Ishikawa (cell line): ENCODE results near the gene PSAP.

Source experiments
- CEBPB ChIP-seq: IDR thresholded peaks from 2 replicates; pipeline ENCODE4 v1.6.1; 2012
- CREB1 ChIP-seq: IDR thresholded peaks from 2 replicates; pipeline ENCODE4 v1.6.1; 2012; ENCODE audit warnings: low read depth
- EGR1 ChIP-seq: IDR thresholded peaks from 2 replicates; pipeline ENCODE4 v1.6.1; 2012
- EP300 ChIP-seq: IDR thresholded peaks from 2 replicates; pipeline ENCODE4 v1.6.1; 2012; ENCODE audit warnings: borderline replicate concordance
- FOXM1 ChIP-seq: IDR thresholded peaks from 2 replicates; pipeline ENCODE4 v1.6.1; 2012; ENCODE audit warnings: low read depth, borderline replicate concordance
- MAX ChIP-seq: IDR thresholded peaks from 2 replicates; pipeline ENCODE4 v1.6.1; 2012
- NFIC ChIP-seq: IDR thresholded peaks from 2 replicates; pipeline ENCODE4 v1.6.1; 2012
- RAD21 ChIP-seq: IDR thresholded peaks from 2 replicates; pipeline ENCODE4 v1.6.1; 2012; ENCODE audit warnings: low read depth
- REST ChIP-seq: IDR thresholded peaks from 2 replicates; pipeline ENCODE4 v1.6.1; 2012; ENCODE audit warnings: low read depth, mild to moderate bottlenecking
- TAF1 ChIP-seq: IDR thresholded peaks from 2 replicates; pipeline ENCODE4 v1.6.1; 2012; ENCODE audit warnings: low read depth, mild to moderate bottlenecking
- TCF12 ChIP-seq: IDR thresholded peaks from 2 replicates; pipeline ENCODE4 v1.6.1; 2012; ENCODE audit warnings: low read depth
- TEAD4 ChIP-seq: IDR thresholded peaks from 2 replicates; pipeline ENCODE4 v1.6.1; 2012
- USF1 ChIP-seq: IDR thresholded peaks from 2 replicates; pipeline ENCODE4 v1.6.1; 2012
- YY1 ChIP-seq: IDR thresholded peaks from 2 replicates; pipeline ENCODE4 v1.6.1; 2012; ENCODE audit warnings: low read depth
- ZBTB7A ChIP-seq: IDR thresholded peaks from 2 replicates; pipeline ENCODE4 v1.6.1; 2012; ENCODE audit warnings: low read depth

The PSAP gene

GRCh38 chr10:71880425-71881306 is 29.6 kb upstream of the PSAP start:
- TF ChIP-seq NFIC (no peak), EP300 (no peak), CEBPB (no peak), YY1 (no peak), TCF12 (no peak), USF1 (no peak), CREB1 (no peak), FOXM1 (no peak), ZBTB7A (no peak), RAD21 (no peak), TEAD4 (no peak), MAX (no peak), TAF1 (no peak)

- no peak for TF ChIP-seq TAF1
- TF ChIP-seq TEAD4: no peak
- TF ChIP-seq CREB1: no peak
Measured at GRCh38 chr10:71878327-71879034, 27.4 kb upstream of the PSAP start.

- no peak for TF ChIP-seq USF1
- TF ChIP-seq TEAD4: no peak
- no peak for TF ChIP-seq YY1
Measured at GRCh38 chr10:71877821-71878220, 26.8 kb upstream of the PSAP start.

GRCh38 chr10:71873582-71874211 is 22.6 kb upstream of the PSAP start:
- TF ChIP-seq USF1 (no peak), CREB1 (no peak), ZBTB7A (no peak), TAF1 (no peak), MAX (no peak), NFIC (no peak), RAD21 (no peak), TEAD4 (no peak), TCF12 (no peak), EGR1 (no peak), FOXM1 (no peak), EP300 (no peak), YY1 (no peak), CEBPB (no peak), REST (no peak)

- TF ChIP-seq YY1 (no peak), USF1 (peak; percentile 80), MAX (no peak), NFIC (peak; percentile 63)
Measured at GRCh38 chr10:71868192-71868697, 17.2 kb upstream of the PSAP start.

- no peak for TF ChIP-seq REST
- no peak for TF ChIP-seq EP300
- TF ChIP-seq NFIC: no peak
- TF ChIP-seq CREB1: no peak
Measured at GRCh38 chr10:71865561-71866041, 14.6 kb upstream of the PSAP start.
